ENCODE results near the gene SGTB. TPM values are rescaled to one million over a fixed set of nuclear protein-coding genes. Genes with fewer than 3 reads are reported as not detected.

SGTB gene
- total and polyA plus RNA-seq, 2 donors from 2014 or later, result 1.6 to 8.8 TPM

- no peaks in the 10 kb centered on the region for H3K36me3 ChIP-seq (ENCODE audit: control insufficient read depth in 2 of 3, insufficient read depth in 3 of 3, low read length in 3 of 3)
- no peak overlapping the region for H3K27ac ChIP-seq (ENCODE audit: low read depth in 2 of 2, low read length in 2 of 2)
- TF ChIP-seq CTCF (IDR thresholded peaks at IDR 0.05; ENCODE audit: borderline replicate concordance, extremely low read depth, insufficient read depth), result no peak
- peaks cover 0 to 2% (median 0%) of the 10 kb centered on the region in 3 donors for H3K4me1 ChIP-seq (ENCODE audit: control insufficient read depth in 2 of 3, insufficient read depth in 2 of 3, low read depth in 1 of 3, low read length in 3 of 3)
- no peak for DNase-seq
- no peaks in the 10 kb centered on the region for H3K9me3 ChIP-seq (ENCODE audit: control insufficient read depth in 2 of 3, insufficient read depth in 1 of 3, low read length in 3 of 3)
- no peak for FAIRE-seq
- H3K27me3 ChIP-seq (ENCODE audit: control insufficient read depth, insufficient read depth, low read length), result no peaks in the 10 kb centered on the region
- H3K9ac ChIP-seq (ENCODE audit: low read length in 3 of 3), result no peak overlapping the region
- intact Hi-C loops (cut with DNase I), result no loop called here
- H3K4me3 ChIP-seq (ENCODE audit: low read length in 3 of 3), result no peak overlapping the region
Measured at GRCh38 chr5:65699338-65699737, 22.6 kb downstream of the SGTB start.

- no peaks in the 10 kb centered on the region for H3K9me3 ChIP-seq (ENCODE audit: control insufficient read depth in 2 of 3, insufficient read depth in 1 of 3, low read length in 3 of 3)
- H3K4me3 ChIP-seq (ENCODE audit: low read length in 3 of 3), result no peak overlapping the region
- H3K4me1 ChIP-seq (ENCODE audit: control insufficient read depth in 2 of 3, insufficient read depth in 2 of 3, low read depth in 1 of 3, low read length in 3 of 3), result peaks cover 0 to 2% (median 0%) of the 10 kb centered on the region in 3 donors
- FAIRE-seq (no peak), DNase-seq (no peak)
- intact Hi-C loops (cut with DNase I), result no loop called here
- no peaks in the 10 kb centered on the region for H3K36me3 ChIP-seq (ENCODE audit: control insufficient read depth in 2 of 3, insufficient read depth in 3 of 3, low read length in 3 of 3)
- no peak overlapping the region for H3K9ac ChIP-seq (ENCODE audit: low read length in 3 of 3)
- no peak for TF ChIP-seq CTCF (IDR thresholded peaks at IDR 0.05; ENCODE audit: borderline replicate concordance, extremely low read depth, insufficient read depth)
- H3K27me3 ChIP-seq (ENCODE audit: control insufficient read depth, insufficient read depth, low read length), result no peaks in the 10 kb centered on the region
- H3K27ac ChIP-seq (ENCODE audit: low read depth in 2 of 2, low read length in 2 of 2), result no peak overlapping the region
Measured at GRCh38 chr5:65696892-65697291, 25.0 kb downstream of the SGTB start.

- FAIRE-seq (no peak), DNase-seq (no peak)
- Histone ChIP-seq H3K4me3 (ENCODE audit: low read length in 3 of 3) (no peak overlapping the region), H3K4me1 (ENCODE audit: control insufficient read depth in 2 of 3, insufficient read depth in 2 of 3, low read depth in 1 of 3, low read length in 3 of 3) (peaks cover 0 to 2% (median 0%) of the 10 kb centered on the region in 3 donors), H3K27ac (ENCODE audit: low read depth in 2 of 2, low read length in 2 of 2) (no peak overlapping the region), H3K27me3 (ENCODE audit: control insufficient read depth, insufficient read depth, low read length) (no peaks in the 10 kb centered on the region), H3K9ac (ENCODE audit: low read length in 3 of 3) (no peak overlapping the region), H3K36me3 (ENCODE audit: control insufficient read depth in 2 of 3, insufficient read depth in 3 of 3, low read length in 3 of 3) (no peaks in the 10 kb centered on the region), H3K9me3 (ENCODE audit: control insufficient read depth in 2 of 3, insufficient read depth in 1 of 3, low read length in 3 of 3) (no peaks in the 10 kb centered on the region)
- TF ChIP-seq CTCF (IDR thresholded peaks at IDR 0.05; ENCODE audit: borderline replicate concordance, extremely low read depth, insufficient read depth), result no peak
- intact Hi-C loops (cut with DNase I), result no loop called here
Measured at GRCh38 chr5:65695896-65696295, 26.0 kb downstream of the SGTB start.

DNA sequence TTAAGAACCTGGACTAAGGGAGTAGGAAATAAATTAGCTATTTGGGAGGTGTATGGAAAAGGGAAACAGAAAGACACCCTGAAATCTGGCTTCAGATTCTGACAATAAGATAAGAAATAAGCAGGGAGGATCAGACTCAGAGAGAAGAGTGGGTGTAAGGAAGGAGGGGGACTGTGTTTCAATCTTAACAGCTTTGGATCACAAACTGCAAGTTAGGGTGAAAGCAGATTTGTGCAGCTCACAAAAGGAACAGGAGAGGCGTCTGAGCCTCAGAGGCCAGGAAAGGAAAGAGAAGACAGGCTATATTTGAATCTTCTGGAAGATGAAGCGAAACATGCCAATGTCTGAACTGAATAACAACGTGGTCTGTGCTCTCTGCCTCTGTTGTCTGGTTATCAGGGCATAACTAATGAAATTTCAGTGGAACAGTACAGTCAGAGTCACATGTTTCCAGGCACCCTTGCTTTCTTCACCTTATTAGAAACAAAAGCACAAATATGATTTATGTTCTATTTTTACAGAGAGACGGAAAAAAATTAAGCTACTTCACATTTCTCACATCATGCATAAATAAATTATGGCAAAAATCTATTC, 26.6 kb downstream of the SGTB start:
- Histone ChIP-seq H3K9ac (ENCODE audit: low read length in 3 of 3) (no peak overlapping the region), H3K4me3 (ENCODE audit: low read length in 3 of 3) (no peak overlapping the region), H3K27ac (ENCODE audit: low read depth in 2 of 2, low read length in 2 of 2) (no peak overlapping the region), H3K4me1 (ENCODE audit: control insufficient read depth in 2 of 3, insufficient read depth in 2 of 3, low read depth in 1 of 3, low read length in 3 of 3) (peaks cover 0 to 2% (median 0%) of the 10 kb centered on the region in 3 donors), H3K27me3 (ENCODE audit: control insufficient read depth, insufficient read depth, low read length) (no peaks in the 10 kb centered on the region), H3K9me3 (ENCODE audit: control insufficient read depth in 2 of 3, insufficient read depth in 1 of 3, low read length in 3 of 3) (no peaks in the 10 kb centered on the region), H3K36me3 (ENCODE audit: control insufficient read depth in 2 of 3, insufficient read depth in 3 of 3, low read length in 3 of 3) (no peaks in the 10 kb centered on the region)
- no peak for TF ChIP-seq CTCF (IDR thresholded peaks at IDR 0.05; ENCODE audit: borderline replicate concordance, extremely low read depth, insufficient read depth)
- intact Hi-C loops (cut with DNase I), result no loop called here
- DNase-seq (no peak), FAIRE-seq (peak; percentile 11)

Measured in kidney (tissue), 14 donors.